ENCODE results near the gene CMIP. TPM values are rescaled to one million over a fixed set of nuclear protein-coding genes. Genes with fewer than 3 reads are reported as not detected.
"Not testable (repeated sequence)": the region's sequence is repeated elsewhere in the genome, so short reads cannot be mapped to it uniquely, and the experiment has no call there.

The CMIP gene
- total and polyA plus RNA-seq, 7 donors, result 11.0 to 60.3 (median 20.4) TPM

DNA sequence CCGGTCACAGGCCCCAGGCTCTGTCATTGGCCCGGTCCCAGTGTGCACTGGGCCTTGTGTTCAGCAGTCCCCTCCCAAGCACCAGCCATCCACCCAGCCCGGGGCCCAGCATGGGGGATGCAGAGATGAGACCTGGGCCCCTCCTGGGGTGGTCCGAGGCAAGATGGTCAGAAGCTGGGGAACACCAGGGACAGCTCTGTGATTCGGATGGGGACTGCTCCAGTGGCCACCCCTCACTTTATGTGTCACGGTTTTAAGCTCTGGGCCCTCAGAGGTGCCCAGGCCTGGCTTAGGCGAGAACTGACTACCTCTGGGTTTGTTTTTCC is 242.5 kb downstream of the CMIP start:
- DNase-seq, result no peak
- intact Hi-C loops (cut with DNase I), result no loop called here
- no peaks in the 10 kb centered on the region for H3K9me3 ChIP-seq
- H3K4me1 ChIP-seq, result peaks cover 0 to 5% (median 1%) of the 10 kb centered on the region in 4 donors
- peaks cover 0 to 11% (median under 1%) of the 10 kb centered on the region in 4 donors for H3K36me3 ChIP-seq
- WGBS, 2 donors, result 94 to 97% methylated on average over 7 of the region's 7 CpGs
- H3K27ac ChIP-seq, result no peak overlapping the region
- no peak for TF ChIP-seq POLR2AphosphoS5 (IDR thresholded peaks at IDR 0.05)
- TF ChIP-seq, protein P1, sequence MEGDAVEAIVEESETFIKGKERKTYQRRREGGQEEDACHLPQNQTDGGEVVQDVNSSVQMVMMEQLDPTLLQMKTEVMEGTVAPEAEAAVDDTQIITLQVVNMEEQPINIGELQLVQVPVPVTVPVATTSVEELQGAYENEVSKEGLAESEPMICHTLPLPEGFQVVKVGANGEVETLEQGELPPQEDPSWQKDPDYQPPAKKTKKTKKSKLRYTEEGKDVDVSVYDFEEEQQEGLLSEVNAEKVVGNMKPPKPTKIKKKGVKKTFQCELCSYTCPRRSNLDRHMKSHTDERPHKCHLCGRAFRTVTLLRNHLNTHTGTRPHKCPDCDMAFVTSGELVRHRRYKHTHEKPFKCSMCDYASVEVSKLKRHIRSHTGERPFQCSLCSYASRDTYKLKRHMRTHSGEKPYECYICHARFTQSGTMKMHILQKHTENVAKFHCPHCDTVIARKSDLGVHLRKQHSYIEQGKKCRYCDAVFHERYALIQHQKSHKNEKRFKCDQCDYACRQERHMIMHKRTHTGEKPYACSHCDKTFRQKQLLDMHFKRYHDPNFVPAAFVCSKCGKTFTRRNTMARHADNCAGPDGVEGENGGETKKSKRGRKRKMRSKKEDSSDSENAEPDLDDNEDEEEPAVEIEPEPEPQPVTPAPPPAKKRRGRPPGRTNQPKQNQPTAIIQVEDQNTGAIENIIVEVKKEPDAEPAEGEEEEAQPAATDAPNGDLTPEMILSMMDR (IDR thresholded peaks at IDR 0.05), result no peak
- no peak for TF ChIP-seq EP300 (IDR thresholded peaks at IDR 0.05)
- TF ChIP-seq POLR2A (IDR thresholded peaks at IDR 0.05), result no peak
- no peaks in the 10 kb centered on the region for H3K27me3 ChIP-seq
- H3K4me3 ChIP-seq, result no peak overlapping the region

DNA sequence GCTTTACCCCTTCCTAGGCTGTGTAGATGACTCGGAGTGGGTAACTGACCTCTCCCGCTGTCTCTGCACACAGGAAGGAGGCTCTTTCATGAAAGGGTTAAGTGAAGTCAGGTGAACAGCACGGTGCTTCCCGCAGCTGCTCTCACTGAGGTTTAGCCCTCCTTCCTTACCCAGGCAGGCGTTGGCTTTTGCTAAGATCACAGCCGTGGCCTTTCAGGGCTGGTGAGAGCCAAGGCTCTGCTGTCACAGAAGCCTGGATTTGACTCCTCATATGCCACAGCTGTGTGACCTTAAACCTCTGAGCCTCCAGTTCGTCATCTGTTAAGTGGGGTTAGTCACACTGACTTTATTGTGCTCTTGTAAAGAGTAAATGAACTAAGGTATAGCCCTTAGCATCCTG is 243.6 kb downstream of the CMIP start:
- Histone ChIP-seq H3K27me3 (no peaks in the 10 kb centered on the region), H3K4me1 (peaks cover 0 to 16% (median 12%) of the 10 kb centered on the region in 4 donors), H3K27ac (no peak overlapping the region), H3K9me3 (no peaks in the 10 kb centered on the region), H3K4me3 (no peak overlapping the region), H3K36me3 (peaks cover 0 to 14% (median 4%) of the 10 kb centered on the region in 4 donors)
- intact Hi-C loops (cut with DNase I), result no loop called here
- 69 to 73% methylated on average over 7 of the region's 7 CpGs for WGBS, 2 donors
- TF ChIP-seq EP300 (IDR thresholded peaks at IDR 0.05) (no peak), POLR2AphosphoS5 (IDR thresholded peaks at IDR 0.05) (no peak), POLR2A (IDR thresholded peaks at IDR 0.05) (no peak)
- TF ChIP-seq, protein P1 (IDR thresholded peaks at IDR 0.05), result no peak
- DNase-seq, result no peak

DNA sequence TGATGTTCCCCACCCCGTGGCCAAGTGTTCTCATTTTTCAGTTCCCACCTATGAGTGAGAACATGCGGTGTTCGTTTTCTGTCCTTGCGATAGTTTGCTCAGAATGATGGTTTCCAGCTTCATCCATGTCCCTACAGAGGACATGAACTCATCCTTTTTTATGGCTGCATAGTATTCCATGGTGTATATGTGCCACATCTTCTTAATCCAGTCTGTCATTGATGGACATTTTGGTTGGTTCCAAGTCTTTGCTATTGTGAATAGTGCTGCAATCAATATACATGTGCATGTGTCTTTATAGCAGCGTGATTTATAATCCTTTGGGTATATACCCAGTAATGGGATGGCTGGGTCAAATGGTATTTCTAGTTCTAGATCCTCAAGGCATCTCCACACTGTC is 244.2 kb downstream of the CMIP start:
- not testable (repeated sequence) for H3K9me3 ChIP-seq
- H3K36me3 ChIP-seq, result peaks cover 0 to 20% (median 4%) of the 10 kb centered on the region in 4 donors
- WGBS, 2 donors, result 77 to 87% methylated on average over 5 of the region's 5 CpGs

DNA sequence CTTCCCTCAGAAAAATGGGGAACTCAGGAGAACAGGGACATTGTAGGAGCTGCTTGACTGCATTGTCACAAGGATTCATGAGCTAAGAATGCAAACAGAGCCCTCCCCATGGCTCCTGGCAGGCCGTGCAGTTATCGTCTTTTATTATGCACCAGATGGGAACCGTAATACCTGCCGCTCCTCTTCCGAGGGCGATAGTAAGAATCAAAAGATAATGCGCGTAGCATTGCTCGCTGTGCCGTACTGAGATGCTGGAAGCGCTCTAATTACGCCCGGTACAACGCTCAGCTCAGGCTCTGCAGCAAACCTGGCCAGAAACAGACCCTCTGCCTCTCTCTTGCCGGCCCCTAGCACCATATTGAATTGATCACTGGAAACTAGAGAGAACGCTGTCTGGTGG is 247.4 kb downstream of the CMIP start:
- no peaks in the 10 kb centered on the region for H3K27me3 ChIP-seq
- peak; percentile 55 for DNase-seq
- H3K4me3 ChIP-seq, result no peak overlapping the region
- peak overlapping the region; percentile 76 to 95 (median 84) for H3K27ac ChIP-seq
- TF ChIP-seq EP300 (IDR thresholded peaks at IDR 0.05) (no peak), POLR2A (IDR thresholded peaks at IDR 0.05) (no peak), POLR2AphosphoS5 (IDR thresholded peaks at IDR 0.05) (no peak)
- TF ChIP-seq, protein P1 (IDR thresholded peaks at IDR 0.05), result no peak
- WGBS, 2 donors, result 89 to 93% methylated on average over 16 of the region's 16 CpGs
- H3K36me3 ChIP-seq, result peaks cover 0 to 33% (median 4%) of the 10 kb centered on the region in 4 donors
- intact Hi-C loops (cut with DNase I), result loop anchor here (2.0 kb wide), 1 partner anchor 35 kb away; no protein-coding TSS in a partner anchor
- no peaks in the 10 kb centered on the region for H3K9me3 ChIP-seq
- peaks cover 0 to 54% (median 39%) of the 10 kb centered on the region in 4 donors for H3K4me1 ChIP-seq

More for the DNA sequence above, 244.2 kb downstream of the CMIP start:
- peaks cover 0 to 23% (median 18%) of the 10 kb centered on the region in 4 donors for H3K4me1 ChIP-seq
- H3K27me3 ChIP-seq; H3K4me3 ChIP-seq; intact Hi-C loops (cut with DNase I); DNase-seq; H3K27ac ChIP-seq: not testable (repeated sequence)

DNA sequence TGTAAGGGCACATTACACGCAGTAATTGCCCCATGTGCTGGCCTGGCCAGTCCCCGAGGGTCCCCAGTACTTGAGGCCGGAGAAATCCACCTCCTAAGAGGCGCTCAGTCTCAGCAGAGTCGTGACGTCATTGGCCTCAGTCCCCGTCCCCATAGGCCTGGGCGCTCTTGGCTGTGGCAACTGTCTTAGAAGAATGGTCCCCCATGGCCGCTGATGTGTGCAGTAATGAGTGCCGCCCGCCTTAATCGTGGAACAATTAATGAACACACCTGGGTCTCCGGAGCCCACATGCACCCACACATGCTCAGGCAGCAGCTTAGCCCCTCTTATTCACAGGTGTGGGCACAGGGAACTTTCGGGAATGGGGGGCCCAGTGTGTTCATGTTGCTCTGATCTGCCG is 248.0 kb downstream of the CMIP start:
- 96 to 97% methylated on average over 15 of the region's 15 CpGs for WGBS, 2 donors
- DNase-seq, result peak; percentile 64
- Histone ChIP-seq H3K9me3 (no peaks in the 10 kb centered on the region), H3K27me3 (no peaks in the 10 kb centered on the region), H3K4me3 (no peak overlapping the region), H3K36me3 (peaks cover 0 to 38% (median 4%) of the 10 kb centered on the region in 4 donors), H3K27ac (peak overlapping the region; percentile 76 to 95 (median 84)), H3K4me1 (peaks cover 0 to 59% (median 42%) of the 10 kb centered on the region in 4 donors)
- TF ChIP-seq, protein P1 (IDR thresholded peaks at IDR 0.05), result no peak
- TF ChIP-seq EP300 (IDR thresholded peaks at IDR 0.05) (no peak), POLR2A (IDR thresholded peaks at IDR 0.05) (no peak), POLR2AphosphoS5 (IDR thresholded peaks at IDR 0.05) (no peak)
- intact Hi-C loops (cut with DNase I), result loop anchor here (2.0 kb wide), 1 partner anchor 36 kb away; no protein-coding TSS in a partner anchor

Measured in sigmoid colon (tissue), 7 donors.